Caco-2 (cell line): ENCODE data around the gene FAM237A. TPM values are rescaled to one million over a fixed set of nuclear protein-coding genes. Genes with fewer than 3 reads are reported as not detected.

Experiments
- BruUV-seq: library from RNA; stranded (reverse); fragments of 400-500 nt; replicated peaks from 2 replicates; lab custom pipeline; 2021; lab: Mats Ljungman, UMichigan
- CTCF ChIA-PET: fragments of 300-600 bp; sonication (Branson Sonifier 250); formaldehyde crosslinking; loops from one replicate; lab custom pipeline; 2022; ENCODE audit warnings: antibody characterized with exemption; lab: Charles Lee
- POLR2A ChIA-PET: fragments of 300-600 bp; sonication (Branson Sonifier 250); formaldehyde crosslinking; loops from one replicate; lab custom pipeline; 2022; ENCODE audit warnings: antibody characterized with exemption; lab: Charles Lee
- DNase-seq, 2 experiments: peaks; one replicate each; pipeline versions ENCODE4 v3.0.0 to v3.0.0-alpha.2; 2020 to 2022
- H3K27me3 ChIP-seq: replicated peaks from 2 replicates; pipeline ENCODE4 v1.6.0; 2011; ENCODE audit warnings: low read length; ENCODE audit not compliant: control insufficient read depth, insufficient read depth
- H3K36me3 ChIP-seq: 2 replicates; pipeline ENCODE4 v1.5.1; 2011; ENCODE audit warnings: low read length; ENCODE audit not compliant: control insufficient read depth, insufficient read depth
- H3K4me1 ChIP-seq: fragments of 250-450 bp; sonication (Bioruptor Pico); 2 replicates; pipeline ENCODE4 v1.5.1; 2020; ENCODE audit warnings: mild to moderate bottlenecking
- H3K4me3 ChIP-seq: 2 replicates; pipeline ENCODE4 v1.5.1; 2011; ENCODE audit warnings: low read depth, mild to moderate bottlenecking, control low read depth, low read length
- H3K9me3 ChIP-seq: fragments of 250-450 bp; sonication (Bioruptor Pico); 2 replicates; pipeline ENCODE4 v1.5.1; 2020; ENCODE audit warnings: mild to moderate bottlenecking, moderate library complexity
- H3K27ac Mint-ChIP-seq: one replicate; pipeline ENCODE4 v1.8.0; 2022; ENCODE audit warnings: mixed read lengths; ENCODE audit not compliant: unreplicated experiment
- H3K27me3 Mint-ChIP-seq: one replicate; pipeline ENCODE4 v1.8.0; 2022; ENCODE audit warnings: mixed read lengths; ENCODE audit not compliant: insufficient read depth, unreplicated experiment
- H3K36me3 Mint-ChIP-seq: one replicate; pipeline ENCODE4 v1.8.0; 2022; ENCODE audit warnings: mild to moderate bottlenecking, mixed read lengths; ENCODE audit not compliant: insufficient read depth, unreplicated experiment
- H3K4me1 Mint-ChIP-seq: one replicate; pipeline ENCODE4 v1.8.0; 2022; ENCODE audit warnings: low read depth, mixed read lengths; ENCODE audit not compliant: unreplicated experiment
- H3K4me3 Mint-ChIP-seq: one replicate; pipeline ENCODE4 v1.8.0; 2022; ENCODE audit warnings: mild to moderate bottlenecking, moderate library complexity, mixed read lengths; ENCODE audit not compliant: unreplicated experiment
- H3K9me3 Mint-ChIP-seq: one replicate; pipeline ENCODE4 v1.8.0; 2022; ENCODE audit warnings: mixed read lengths; ENCODE audit not compliant: unreplicated experiment
- CTCF ChIP-seq, 2 experiments: fragments of 200-600 bp in 1 of 2; IDR thresholded peaks; 1 replicate in 1 of 2; 2 replicates in 1 of 2; pipeline versions ENCODE4 v1.5.1 to v1.8.0; 2011 to 2022; ENCODE audit warnings: antibody characterized with exemption in 1 of 2, control low read depth in 1 of 2, inconsistent platforms in 1 of 2, low read depth in 1 of 2, low read length in 1 of 2, mild to moderate bottlenecking in 1 of 2, moderate library complexity in 1 of 2; ENCODE audit not compliant: insufficient read depth in 1 of 2, severe bottlenecking in 1 of 2, unreplicated experiment in 1 of 2
- intact Hi-C: fragments of 100-400 bp; cut with micrococcal nuclease; formaldehyde crosslinking; loops from one replicate; pipeline ENCODE4 v1.10.0; 2022; ENCODE audit not compliant: unreplicated experiment
- total RNA-seq: library from RNA; stranded (reverse); gene quantifications from 2 replicates; pipeline ENCODE4 v1.2.3, GENCODE V29; 2022

The FAM237A gene
- total RNA-seq, 1 experiment from 2014 or later = not detected

DNA sequence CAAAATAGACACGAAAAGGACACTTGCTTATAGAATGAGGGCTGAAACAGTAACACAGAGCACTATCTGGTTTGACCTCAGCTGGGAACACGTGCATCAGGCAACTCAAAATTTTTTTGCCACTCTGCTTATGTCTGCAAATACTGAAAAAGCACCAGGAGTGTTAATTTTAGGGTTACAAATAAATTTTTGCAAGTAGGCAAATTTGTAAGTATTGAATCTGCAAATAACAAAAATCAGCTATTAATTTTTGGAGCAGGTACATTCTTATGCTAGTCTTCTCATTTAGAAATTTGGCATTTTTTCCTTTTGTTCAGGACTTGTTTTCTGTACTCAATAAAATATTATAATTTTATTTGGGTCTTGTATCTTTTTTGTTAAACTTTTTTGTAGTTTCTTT is 46.2 kb downstream of the FAM237A start:
- BruUV-seq = no TSS peak
- no peaks in the 10 kb centered on the region for H3K36me3 Mint-ChIP-seq

DNA sequence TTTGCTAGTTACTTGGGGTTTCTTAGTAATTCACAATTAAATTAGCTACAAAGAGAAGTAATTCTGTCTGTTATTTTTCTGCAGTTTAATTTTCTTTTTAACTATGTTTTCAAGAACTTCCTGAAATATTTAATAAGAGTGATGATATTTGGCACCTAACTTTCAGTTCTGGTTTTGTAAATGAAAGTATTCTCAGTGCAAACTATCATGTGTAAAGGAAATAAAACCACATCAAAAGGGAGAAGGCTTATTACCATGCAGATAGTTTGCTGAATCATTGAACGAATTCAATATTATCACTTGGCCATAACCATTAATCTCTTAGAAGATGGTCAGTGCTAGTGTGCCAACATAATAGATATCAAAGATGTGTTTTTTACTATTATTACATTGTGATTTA is 46.7 kb downstream of the FAM237A start:
- Mint-ChIP-seq H3K36me3 (no peaks in the 10 kb centered on the region), H3K27me3 (peaks cover 19% of the 10 kb centered on the region), H3K9me3 (no peaks in the 10 kb centered on the region), H3K27ac (no peak overlapping the region), H3K4me1 (no peaks in the 10 kb centered on the region), H3K4me3 (no peak overlapping the region)
- no peaks in the 10 kb centered on the region; the same call in 1 of the 2 replicates for H3K4me1 ChIP-seq
- POLR2A ChIA-PET = no interaction called here
- no peaks in the 10 kb centered on the region for H3K9me3 ChIP-seq
- intact Hi-C loops = no loop called here
- no peak for TF ChIP-seq CTCF (IDR thresholded peaks at IDR 0.05; ENCODE audit: insufficient read depth in 1 of 2, low read depth in 1 of 2, low read length in 1 of 2, severe bottlenecking in 1 of 2, unreplicated experiment in 1 of 2)
- no peaks in the 10 kb centered on the region for H3K27me3 ChIP-seq
- CTCF ChIA-PET = no interaction called here
- no peaks in the 10 kb centered on the region for H3K36me3 ChIP-seq
- no TSS peak for BruUV-seq
- no peak overlapping the region for H3K4me3 ChIP-seq
- DNase-seq = no peak

More for the DNA sequence above, 46.2 kb downstream of the FAM237A start:
- Mint-ChIP-seq H3K4me1 (no peaks in the 10 kb centered on the region), H3K27me3 (peaks cover 19% of the 10 kb centered on the region), H3K4me3 (no peak overlapping the region), H3K27ac (no peak overlapping the region), H3K9me3 (no peaks in the 10 kb centered on the region)
- no peak for DNase-seq
- H3K36me3 ChIP-seq = no peaks in the 10 kb centered on the region
- intact Hi-C loops = no loop called here
- ChIA-PET CTCF (no interaction called here), POLR2A (no interaction called here)
- H3K4me1 ChIP-seq = no peaks in the 10 kb centered on the region; the same call in 1 of the 2 replicates
- TF ChIP-seq CTCF (IDR thresholded peaks at IDR 0.05; ENCODE audit: insufficient read depth in 1 of 2, low read depth in 1 of 2, low read length in 1 of 2, severe bottlenecking in 1 of 2, unreplicated experiment in 1 of 2) = no peak
- H3K4me3 ChIP-seq = no peak overlapping the region
- no peaks in the 10 kb centered on the region for H3K9me3 ChIP-seq
- no peaks in the 10 kb centered on the region for H3K27me3 ChIP-seq

DNA sequence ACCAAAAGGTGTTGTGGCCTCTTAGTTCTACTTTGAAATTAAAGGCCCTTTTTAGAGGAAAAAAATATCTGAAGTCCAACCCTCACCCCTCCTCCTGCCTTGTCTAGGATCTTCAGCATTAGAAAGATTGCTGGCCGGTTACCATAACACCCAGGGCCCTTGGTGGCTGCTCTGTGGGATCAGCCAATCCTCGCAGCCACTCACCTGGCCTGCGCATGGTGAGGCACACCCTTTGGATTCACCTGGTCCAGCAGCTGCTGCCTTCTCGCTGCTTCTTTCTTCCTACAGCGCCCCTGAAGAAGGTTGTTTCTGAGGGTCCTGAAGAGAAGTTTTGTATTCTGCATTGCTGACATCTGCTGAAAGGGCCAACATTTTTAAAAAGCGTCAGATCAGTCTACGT is 50.7 kb downstream of the FAM237A start:
- no peak for DNase-seq
- Mint-ChIP-seq H3K4me1 (no peaks in the 10 kb centered on the region), H3K36me3 (no peaks in the 10 kb centered on the region), H3K27ac (no peak overlapping the region), H3K4me3 (no peak overlapping the region), H3K27me3 (peaks cover 24% of the 10 kb centered on the region), H3K9me3 (no peaks in the 10 kb centered on the region)
- ChIA-PET CTCF (no interaction called here), POLR2A (no interaction called here)
- no peaks in the 10 kb centered on the region; the same call in 1 of the 2 replicates for H3K27me3 ChIP-seq
- no peaks in the 10 kb centered on the region for H3K36me3 ChIP-seq
- no peak overlapping the region for H3K4me3 ChIP-seq
- BruUV-seq = no TSS peak
- no peaks in the 10 kb centered on the region for H3K9me3 ChIP-seq
- H3K4me1 ChIP-seq = no peaks in the 10 kb centered on the region
- TF ChIP-seq CTCF (IDR thresholded peaks at IDR 0.05; ENCODE audit: insufficient read depth in 1 of 2, low read depth in 1 of 2, low read length in 1 of 2, severe bottlenecking in 1 of 2, unreplicated experiment in 1 of 2) = no peak
- intact Hi-C loops = loop anchor here (1.0 kb wide), 3 partner anchors 88 to 780 kb away; no protein-coding TSS in a partner anchor
